GM19372 (cell line): Measurements from ENCODE around the gene INSIG1.

Source experiments
- ATAC-seq: cut with Tn5 transposase; IDR thresholded peaks from one replicate; pipeline ENCODE4 v1.9.1; 2021; ENCODE audit warnings: mild to moderate bottlenecking, low read depth, moderate library complexity; ENCODE audit not compliant: unreplicated experiment

The INSIG1 gene

DNA sequence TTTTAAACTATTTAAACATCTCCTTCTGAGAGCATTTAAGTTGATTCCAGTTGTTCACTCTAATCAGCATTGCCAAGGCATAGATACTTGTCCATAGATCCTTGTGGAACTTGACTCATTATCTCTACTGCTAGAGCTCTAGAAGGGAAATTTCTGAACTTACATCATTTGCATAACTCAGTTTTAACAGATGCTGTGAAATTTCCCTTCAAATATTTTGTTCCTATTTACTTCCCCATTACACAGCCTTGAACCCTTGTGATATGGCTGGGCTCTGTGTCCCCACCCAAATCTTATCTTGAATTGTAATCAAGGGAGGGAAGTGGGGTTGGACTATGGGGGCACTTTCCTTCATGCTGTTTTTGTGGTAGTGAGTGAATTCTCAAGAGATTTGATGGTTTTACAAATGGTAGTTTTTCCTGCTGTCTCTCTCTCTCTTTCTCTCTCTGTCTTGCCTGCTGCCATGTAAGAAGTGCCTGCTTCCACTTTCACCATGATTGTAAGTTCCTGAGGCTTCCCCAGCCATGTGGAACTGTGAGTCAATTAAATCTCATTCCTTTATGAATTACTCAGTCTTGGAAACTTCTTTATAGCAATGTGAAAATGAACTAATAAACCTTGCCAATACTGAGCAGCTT is 25.4 kb downstream of the INSIG1 start:
- ATAC-seq = no peak

DNA sequence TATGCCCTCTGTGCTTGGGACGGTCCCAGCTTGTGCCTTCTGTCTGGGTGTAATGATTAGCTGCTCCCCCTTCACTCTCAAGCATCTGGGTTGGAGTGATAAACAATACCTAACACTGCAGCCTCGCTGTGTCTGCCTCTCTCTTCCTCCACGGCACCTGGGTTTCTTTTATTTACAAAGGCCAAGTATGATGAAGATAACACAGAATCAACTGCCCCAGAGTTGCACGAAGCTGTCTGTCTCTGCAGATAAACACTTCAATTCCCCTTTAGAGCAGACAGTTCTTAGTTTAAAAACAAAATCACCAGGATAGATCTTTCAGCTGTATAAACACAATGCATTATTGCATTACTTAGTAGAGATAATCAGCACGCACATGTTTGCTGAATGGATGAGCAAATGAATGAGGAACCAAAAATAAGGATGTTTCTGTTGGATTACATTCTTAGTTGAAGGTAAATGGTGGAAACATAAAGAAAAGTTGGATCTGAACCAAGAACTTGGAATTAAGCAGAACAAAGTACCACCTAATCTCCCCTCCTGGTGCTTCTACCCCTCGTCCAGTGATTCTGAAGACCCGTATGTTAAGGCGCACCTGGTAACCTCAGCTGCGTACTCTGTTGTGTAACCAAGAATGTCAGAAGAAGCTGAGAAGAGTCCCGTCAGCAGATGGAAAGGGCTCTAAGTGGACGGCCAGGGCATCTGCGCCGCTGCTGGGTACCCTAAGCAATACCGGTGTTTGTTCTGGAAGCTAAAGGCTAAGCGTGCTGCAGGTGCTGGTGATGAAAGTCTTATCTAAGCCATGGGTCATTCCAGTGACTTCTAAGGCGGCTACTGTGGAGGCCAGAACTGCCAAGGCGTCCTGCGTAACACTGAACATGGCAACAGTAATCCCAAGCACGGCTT is 26.6 kb downstream of the INSIG1 start:
- no peak for ATAC-seq

DNA sequence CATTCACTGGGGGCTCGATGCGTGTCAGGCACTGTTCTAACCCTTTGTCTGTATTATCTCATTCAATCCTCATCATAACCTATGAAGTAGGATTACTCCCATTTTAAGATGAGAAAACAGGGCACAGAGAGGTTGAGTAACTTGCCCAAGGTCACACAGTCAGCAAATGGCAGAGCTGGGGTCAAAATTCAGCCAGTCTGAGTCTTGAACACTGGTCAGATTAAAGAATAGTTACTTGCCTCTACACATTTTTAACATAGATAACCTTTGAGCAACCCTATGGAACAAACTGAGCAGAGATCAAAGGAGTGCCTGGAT is 27.2 kb downstream of the INSIG1 start:
- no peak for ATAC-seq

DNA sequence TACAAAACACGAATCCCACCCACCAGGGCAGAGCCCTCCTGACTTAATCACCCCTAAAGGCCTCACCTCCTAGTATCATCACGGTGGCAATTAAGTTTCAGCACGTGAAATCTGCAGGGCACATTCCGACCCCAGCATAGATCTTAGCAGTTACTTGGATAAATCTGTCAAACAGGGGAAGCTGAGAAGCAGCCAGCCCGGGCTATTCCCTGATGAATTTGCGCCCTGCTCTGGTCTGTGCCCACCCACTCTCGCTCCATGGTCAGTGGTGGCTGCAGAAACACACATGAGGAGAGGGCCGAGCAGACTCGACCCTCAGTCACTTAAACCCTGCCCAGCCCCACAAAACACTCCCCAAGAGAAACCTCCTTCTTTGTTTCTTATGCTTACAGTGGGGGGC is 28.7 kb downstream of the INSIG1 start:
- ATAC-seq = no peak

- ATAC-seq = no peak
Observed at GRCh38 chr7:155327590-155328320, 30.1 kb downstream of the INSIG1 start.

GRCh38 chr7:155329225-155329624 is 31.5 kb downstream of the INSIG1 start:
- no peak for ATAC-seq

DNA sequence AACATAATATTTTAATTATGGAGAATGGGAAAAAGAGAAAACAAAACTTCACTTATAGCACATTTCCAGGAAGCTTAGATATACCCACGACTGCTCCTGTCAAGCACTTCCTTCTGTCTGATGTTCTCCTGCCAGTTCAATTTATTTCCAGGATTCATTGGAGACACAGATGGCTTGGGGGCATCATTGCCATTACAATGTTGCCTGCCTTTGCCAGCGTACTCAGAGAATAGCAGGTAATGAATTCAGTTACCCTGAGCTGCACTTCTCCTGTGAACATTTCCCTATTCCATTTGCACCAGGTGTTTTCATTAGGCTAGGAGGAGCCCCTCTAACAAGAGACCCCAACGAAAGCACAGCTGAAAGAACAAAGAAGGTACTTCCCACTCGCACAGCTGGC is 33.7 kb downstream of the INSIG1 start:
- ATAC-seq = no peak

DNA sequence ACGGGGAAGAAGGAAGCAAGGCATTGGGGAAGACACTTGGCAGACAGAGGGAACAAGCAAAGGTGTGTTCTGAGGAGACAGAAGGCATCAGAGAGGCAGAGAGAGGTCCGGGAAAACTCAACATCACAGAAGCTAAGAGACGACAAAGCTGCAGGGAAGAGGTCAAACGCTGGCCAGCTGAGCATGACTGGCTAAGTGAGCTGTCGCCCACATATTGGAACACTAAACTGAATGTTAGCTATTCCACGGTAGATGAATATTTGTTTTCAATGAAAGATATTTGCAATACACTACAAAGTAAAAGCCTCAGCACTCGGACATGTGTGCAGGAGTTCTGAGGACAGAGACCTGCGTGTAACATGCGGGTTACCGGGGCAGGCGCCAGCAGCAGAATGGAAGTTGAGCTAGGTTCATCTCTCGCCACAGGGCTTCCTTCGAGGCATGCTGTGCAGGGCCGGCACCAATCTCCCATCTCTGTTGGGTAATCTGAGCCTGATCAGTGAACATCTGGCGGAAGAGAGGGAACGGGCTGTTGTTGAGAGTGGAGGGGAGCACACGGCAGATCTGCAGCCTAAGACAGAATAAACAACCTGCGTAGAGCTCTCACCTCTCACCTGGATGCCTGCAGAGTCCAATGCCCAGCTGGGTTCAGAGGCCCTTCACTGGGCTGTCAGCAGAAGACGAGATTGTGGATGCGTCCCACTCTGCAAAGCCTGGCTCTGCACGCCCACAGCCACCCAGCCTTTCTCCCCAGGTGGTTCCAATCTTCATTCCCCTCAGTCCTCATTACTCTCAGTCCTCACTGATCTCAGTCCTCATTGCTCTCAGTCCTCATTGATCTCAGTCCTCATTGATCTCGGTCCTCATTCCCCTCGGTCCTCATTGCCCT is 35.9 kb downstream of the INSIG1 start:
- no peak for ATAC-seq

GRCh38 chr7:155336812-155337602 is 39.3 kb downstream of the INSIG1 start:
- no peak for ATAC-seq

DNA sequence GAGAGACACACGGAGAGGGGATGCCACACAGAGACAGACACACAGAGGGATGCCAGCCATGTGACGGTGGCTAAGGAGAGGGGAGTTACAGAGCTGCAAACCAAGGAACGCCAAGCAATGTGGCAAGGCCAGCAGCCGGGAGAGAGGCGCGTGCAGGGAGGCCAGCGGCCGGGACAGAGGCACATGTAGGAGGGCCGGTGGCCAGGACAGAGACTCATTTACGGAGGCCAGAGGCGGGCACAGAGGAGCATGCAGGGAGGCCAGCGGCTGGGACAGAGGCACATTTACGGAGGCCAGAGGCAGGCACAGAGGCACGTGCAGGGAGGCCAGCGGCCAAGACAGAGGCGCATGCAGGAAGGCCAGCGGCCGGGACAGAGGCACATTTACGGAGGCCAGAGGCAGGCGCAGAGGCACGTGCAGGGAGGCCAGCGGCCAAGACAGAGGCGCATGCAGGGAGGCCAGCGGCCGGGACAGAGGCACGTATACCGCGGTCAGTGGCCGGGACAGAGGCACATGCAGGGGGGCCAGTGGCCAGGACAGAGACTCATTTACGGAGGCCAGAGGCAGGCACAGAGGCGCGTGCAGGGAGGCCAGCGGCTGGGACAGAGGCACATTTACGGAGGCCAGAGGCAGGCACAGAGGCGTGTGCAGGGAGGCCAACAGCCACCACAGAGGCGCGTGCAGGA is 40.4 kb downstream of the INSIG1 start:
- no peak for ATAC-seq

DNA sequence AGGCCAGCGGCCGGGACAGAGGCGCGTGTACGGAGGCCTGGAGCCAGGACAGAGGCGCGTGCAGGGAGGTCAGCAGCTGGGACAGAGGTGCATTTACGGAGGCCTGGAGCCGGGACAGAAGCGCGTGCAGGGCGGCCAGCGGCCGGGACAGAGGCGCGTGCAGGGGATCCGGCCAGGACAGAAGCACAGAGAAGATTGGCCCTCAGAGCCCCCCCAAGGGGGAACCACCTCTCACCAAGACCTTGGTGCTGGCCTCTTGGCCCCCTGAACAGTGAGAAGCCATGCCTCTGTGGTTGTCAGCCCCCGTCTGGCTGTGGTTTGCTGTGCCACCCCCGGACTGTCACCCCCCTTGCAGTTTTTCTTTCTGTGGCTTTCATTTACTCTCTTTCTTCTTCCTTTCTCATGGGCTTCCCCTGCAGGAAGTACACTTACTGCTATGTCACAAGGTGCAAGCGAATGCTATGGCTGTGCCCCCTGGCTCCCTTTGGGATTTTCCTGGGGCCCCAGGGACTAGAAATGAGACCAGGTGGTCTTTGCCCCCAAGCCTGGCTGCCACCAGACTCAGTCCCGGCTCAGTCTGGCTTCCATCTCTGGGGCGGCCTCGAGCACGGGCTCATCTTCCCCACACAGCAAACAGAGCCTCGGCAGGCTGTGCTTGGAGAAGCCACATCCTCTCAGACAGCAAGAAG is 41.1 kb downstream of the INSIG1 start:
- no peak for ATAC-seq

DNA sequence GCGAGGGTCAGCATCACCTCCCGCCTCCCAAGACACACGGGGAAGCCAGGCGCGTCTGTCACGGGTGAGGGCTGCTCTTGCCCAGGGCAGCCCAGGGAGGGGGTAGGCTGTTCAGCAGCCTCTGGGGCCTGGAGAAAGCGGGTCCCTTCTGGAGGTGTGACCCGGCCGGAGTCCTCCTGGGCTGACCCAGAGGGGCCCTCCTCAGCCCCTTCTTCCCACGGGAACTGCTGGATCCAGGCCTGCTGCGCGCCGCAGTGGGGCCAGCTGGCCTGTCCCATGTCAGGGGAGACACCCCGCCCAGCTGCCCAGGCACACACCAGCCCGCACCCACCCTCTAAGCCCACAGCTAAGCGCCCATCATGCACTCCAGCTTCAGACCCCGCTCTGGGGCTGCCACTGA is 41.8 kb downstream of the INSIG1 start:
- ATAC-seq = no peak

DNA sequence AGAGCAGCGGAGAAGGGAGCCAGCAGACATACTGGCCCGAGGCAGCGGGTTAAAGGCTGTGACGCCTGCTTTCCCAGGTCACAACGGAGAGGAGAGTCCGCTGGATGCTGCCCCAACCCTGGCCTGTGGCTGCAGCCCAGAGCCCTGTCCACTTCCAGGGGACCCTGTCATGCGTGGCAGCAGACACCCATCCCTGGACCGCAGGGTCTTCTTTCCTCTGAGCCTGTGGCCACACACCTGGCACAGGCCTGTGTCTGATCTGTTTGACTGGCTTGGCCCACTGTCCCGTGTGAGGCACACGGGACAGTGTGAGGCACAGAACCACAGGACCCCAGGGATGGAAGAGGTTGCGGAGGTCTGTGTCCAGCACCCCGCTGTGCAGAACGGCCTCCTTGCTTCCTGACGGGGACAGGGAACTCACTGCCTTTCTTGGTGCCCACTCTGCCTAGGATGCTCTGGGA is 42.4 kb downstream of the INSIG1 start:
- no peak for ATAC-seq

GRCh38 chr7:155340721-155341120 is 43.0 kb downstream of the INSIG1 start:
- no peak for ATAC-seq

DNA sequence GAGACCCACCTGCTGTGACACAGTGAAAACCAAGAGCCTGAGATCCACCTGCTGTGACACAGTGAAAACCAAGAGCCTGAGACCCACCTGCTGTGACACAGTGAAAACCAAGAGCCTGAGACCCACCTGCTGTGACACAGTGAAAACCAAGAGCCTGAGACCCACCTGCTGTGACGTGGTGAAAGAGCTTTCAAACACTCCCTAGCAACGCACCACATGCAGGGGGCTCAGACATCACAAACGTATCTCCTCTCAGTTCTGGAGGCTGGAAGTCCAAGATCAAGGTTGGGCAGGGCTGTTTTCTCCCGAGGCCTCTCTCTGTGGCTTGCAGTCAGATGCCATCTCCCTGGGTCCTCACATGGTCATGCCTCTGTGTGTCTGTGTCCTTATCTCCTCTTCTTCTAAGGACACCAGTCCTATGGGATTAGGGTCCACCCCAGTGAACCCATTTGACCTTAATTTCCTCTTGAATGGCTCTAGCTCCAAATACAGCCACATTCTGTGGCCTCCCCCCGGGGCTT is 43.8 kb downstream of the INSIG1 start:
- ATAC-seq = no peak

DNA sequence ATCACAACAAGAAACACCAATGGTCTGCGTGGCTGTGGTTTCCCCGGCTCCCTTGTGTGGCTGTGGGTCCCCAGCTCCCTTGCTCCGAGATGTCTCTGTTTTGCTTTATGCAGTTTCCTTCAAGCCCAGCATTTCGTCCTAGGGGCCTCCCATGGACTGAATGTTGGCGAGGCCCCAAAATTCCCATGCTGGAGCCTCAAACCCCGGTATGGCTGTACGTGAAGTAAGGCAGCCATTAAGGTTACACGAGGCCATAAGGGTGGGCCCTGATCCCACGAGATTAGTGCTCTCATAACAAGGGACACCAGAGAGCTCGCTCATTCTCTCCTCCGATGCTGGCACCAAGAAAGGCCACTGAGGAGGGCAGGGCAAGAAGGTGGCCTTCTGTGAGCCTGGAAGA is 44.6 kb downstream of the INSIG1 start:
- ATAC-seq = no peak

GRCh38 chr7:155343150-155343549 is 45.5 kb downstream of the INSIG1 start:
- no peak for ATAC-seq

DNA sequence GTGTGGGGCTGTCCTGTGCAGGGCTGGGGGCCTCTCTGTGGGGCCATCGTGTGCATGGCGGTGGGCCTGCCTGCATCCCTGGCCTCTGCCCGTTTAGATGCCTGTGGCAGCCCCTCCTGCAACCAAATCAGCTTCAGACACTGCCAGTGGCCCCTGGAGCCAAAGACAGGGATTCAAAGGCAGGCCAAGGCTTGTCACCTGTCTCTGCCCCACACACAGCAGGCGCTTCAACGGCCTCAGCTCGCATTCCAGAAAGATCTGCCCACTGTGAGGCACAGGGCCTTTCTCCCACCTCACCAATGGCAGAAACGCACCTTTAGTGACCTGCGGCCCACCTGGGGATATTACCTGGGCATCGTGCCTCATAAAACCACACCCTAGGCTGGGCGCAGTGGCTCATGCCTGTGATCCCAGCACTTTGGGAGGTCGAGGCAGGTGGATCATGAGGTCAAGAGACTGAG is 46.0 kb downstream of the INSIG1 start:
- ATAC-seq = no peak
